HEK293 (cell line): ENCODE results near the gene NFE2L1.
A peak's percentile ranks its signal among the peaks of the same experiment; 100 is the strongest.

Experiments
- REST ChIP-seq: fragments of 450-650 bp; formaldehyde crosslinking; IDR thresholded peaks from 2 replicates; pipeline ENCODE4 v1.5.1; 2016; ENCODE audit warnings: missing biosample characterization, missing genetic modification characterization
- ZBTB26 ChIP-seq: fragments of 450-650 bp; formaldehyde crosslinking; optimal IDR thresholded peaks from 2 replicates; pipeline ENCODE3; 2016; ENCODE audit warnings: missing biosample characterization, mild to moderate bottlenecking, missing genetic modification characterization
- ZFP41 ChIP-seq: fragments of 450-650 bp; formaldehyde crosslinking; IDR thresholded peaks from 2 replicates; pipeline ENCODE4 v1.5.1; 2016; ENCODE audit warnings: missing biosample characterization, missing genetic modification characterization, borderline replicate concordance
- TF ChIP-seq, protein P1 (sequence below): fragments of 450-650 bp; formaldehyde crosslinking; IDR thresholded peaks from 2 replicates; pipeline ENCODE4 v1.5.1; 2016; ENCODE audit warnings: missing biosample characterization, missing genetic modification characterization

DNA sequence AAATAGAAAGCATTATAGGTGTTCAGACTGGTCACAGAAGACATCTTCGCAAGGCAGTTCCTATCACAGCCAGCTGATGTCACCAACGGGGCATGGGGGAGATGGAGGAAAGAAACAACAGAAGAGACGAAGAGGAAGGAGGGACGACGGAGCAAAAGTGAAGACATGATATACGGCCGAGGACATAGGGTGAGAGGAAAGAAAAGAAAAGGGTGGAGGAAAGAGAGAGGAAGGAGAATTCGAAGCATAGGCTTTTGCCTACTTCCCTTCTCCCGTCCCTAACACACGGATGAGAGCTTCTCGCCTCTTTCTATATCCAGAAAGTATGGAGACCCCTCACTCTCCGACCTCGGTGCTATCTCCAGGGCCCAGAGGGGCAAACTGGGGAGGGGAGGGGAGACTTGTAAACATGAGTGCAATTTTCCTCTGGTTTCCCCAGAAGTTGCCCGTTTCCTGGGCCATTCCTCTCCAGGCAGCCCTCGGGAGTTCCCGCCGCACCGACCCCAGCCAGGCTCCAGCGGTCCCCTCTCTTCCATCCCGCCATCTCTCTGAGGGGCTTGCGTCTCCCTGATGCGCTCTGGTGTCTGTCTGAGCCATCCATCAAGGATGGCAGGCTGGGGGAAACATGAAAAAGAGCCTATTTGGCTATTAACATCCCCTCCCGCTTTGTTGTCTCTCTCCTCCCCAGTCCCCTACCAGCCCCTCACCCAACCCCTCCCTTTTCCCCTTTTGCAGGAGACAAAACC, 36.6 kb upstream of the NFE2L1 start:
- TF ChIP-seq REST (tag by site-specific recombination), result no peak
- TF ChIP-seq, protein P1, sequence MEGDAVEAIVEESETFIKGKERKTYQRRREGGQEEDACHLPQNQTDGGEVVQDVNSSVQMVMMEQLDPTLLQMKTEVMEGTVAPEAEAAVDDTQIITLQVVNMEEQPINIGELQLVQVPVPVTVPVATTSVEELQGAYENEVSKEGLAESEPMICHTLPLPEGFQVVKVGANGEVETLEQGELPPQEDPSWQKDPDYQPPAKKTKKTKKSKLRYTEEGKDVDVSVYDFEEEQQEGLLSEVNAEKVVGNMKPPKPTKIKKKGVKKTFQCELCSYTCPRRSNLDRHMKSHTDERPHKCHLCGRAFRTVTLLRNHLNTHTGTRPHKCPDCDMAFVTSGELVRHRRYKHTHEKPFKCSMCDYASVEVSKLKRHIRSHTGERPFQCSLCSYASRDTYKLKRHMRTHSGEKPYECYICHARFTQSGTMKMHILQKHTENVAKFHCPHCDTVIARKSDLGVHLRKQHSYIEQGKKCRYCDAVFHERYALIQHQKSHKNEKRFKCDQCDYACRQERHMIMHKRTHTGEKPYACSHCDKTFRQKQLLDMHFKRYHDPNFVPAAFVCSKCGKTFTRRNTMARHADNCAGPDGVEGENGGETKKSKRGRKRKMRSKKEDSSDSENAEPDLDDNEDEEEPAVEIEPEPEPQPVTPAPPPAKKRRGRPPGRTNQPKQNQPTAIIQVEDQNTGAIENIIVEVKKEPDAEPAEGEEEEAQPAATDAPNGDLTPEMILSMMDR (tag by site-specific recombination), result peak; percentile 78
- TF ChIP-seq ZBTB26, result no peak
- no peak for TF ChIP-seq ZFP41
